HG02852 (cell line): Measurements from ENCODE around the gene AK5.
"Not testable (repeated sequence)": the region's sequence is repeated elsewhere in the genome, so short reads cannot be mapped to it uniquely, and the experiment has no call there.

Experiments used
- ATAC-seq: cut with Tn5 transposase; IDR thresholded peaks from one replicate; pipeline ENCODE4 v1.9.1; 2021; ENCODE audit warnings: mild to moderate bottlenecking, moderate library complexity; ENCODE audit not compliant: unreplicated experiment

The AK5 gene

GRCh38 chr1:77489910-77490309 lies 208.1 kb downstream of the AK5 start:
- ATAC-seq, result no peak

- ATAC-seq, result no peak
Observed at GRCh38 chr1:77494026-77494425, 212.2 kb downstream of the AK5 start.

- no peak for ATAC-seq
Observed at GRCh38 chr1:77498918-77499317, 217.1 kb downstream of the AK5 start.

GRCh38 chr1:77499466-77499865 lies 217.6 kb downstream of the AK5 start:
- ATAC-seq, result no peak

GRCh38 chr1:77504986-77505385 lies 223.2 kb downstream of the AK5 start:
- no peak for ATAC-seq

- no peak for ATAC-seq
Observed at GRCh38 chr1:77506771-77507170, 225.0 kb downstream of the AK5 start.

- ATAC-seq, result no peak
Observed at GRCh38 chr1:77509051-77509492, 227.3 kb downstream of the AK5 start.

GRCh38 chr1:77509898-77510297 lies 228.1 kb downstream of the AK5 start:
- ATAC-seq, result no peak

- no peak for ATAC-seq
Observed at GRCh38 chr1:77511440-77511840, 229.6 kb downstream of the AK5 start.

- not testable (repeated sequence) for ATAC-seq
Observed at GRCh38 chr1:77512650-77513049, 230.8 kb downstream of the AK5 start.

GRCh38 chr1:77513839-77514763 lies 232.3 kb downstream of the AK5 start:
- no peak for ATAC-seq

GRCh38 chr1:77514921-77515776 lies 233.3 kb downstream of the AK5 start:
- no peak for ATAC-seq

GRCh38 chr1:77516106-77516505 lies 234.3 kb downstream of the AK5 start:
- no peak for ATAC-seq

- no peak for ATAC-seq
Observed at GRCh38 chr1:77524038-77524437, 242.2 kb downstream of the AK5 start.

- ATAC-seq, result not testable (repeated sequence)
Observed at GRCh38 chr1:77531149-77531548, 249.3 kb downstream of the AK5 start.

GRCh38 chr1:77531596-77532280 lies 249.9 kb downstream of the AK5 start:
- ATAC-seq, result not testable (repeated sequence)

GRCh38 chr1:77532641-77533040 lies 250.8 kb downstream of the AK5 start:
- no peak for ATAC-seq

GRCh38 chr1:77533660-77534305 lies 252.0 kb downstream of the AK5 start:
- ATAC-seq, result peak; percentile 68

GRCh38 chr1:77534456-77534855 lies 252.6 kb downstream of the AK5 start:
- ATAC-seq, result no peak

GRCh38 chr1:77536813-77537212 lies 255.0 kb downstream of the AK5 start:
- ATAC-seq, result no peak
